Thyroid gland (tissue), 4 donors: Measurements from ENCODE around the gene ZXDC.

Source experiments
- CTCF ChIP-seq, 6 experiments: fragments of 200-600 bp in 3 of 6; fragments of 450-650 bp in 3 of 6; sonication (generic) in 3 of 6; IDR thresholded peaks; one replicate each; pipeline ENCODE4 v1.5.1; 2016 to 2019; ENCODE audit warnings: antibody characterized with exemption in 6 of 6, mild to moderate bottlenecking in 2 of 6, inconsistent platforms in 1 of 6, moderate library complexity in 1 of 6
- POLR2A ChIP-seq, 2 donors: fragments of 450-650 bp; IDR thresholded peaks; one replicate each; pipeline ENCODE4 v1.6.1; 2017; ENCODE audit warnings: antibody characterized with exemption in 2 of 2, mild to moderate bottlenecking in 2 of 2, moderate library complexity in 1 of 2

- no peak for TF ChIP-seq CTCF (IDR thresholded peaks at IDR 0.05)
- no peak for TF ChIP-seq POLR2A (IDR thresholded peaks at IDR 0.05)
These were observed 58.7 kb downstream of the ZXDC start for GRCh38 chr3:126416943-126417342.
